DND-41 (cell line): ENCODE results near the gene PAIP2.

Source experiments
- ATAC-seq: fragments of 200-7000 bp; cut with Tn5 transposase; 3 replicates; pipeline ENCODE4 v1.9.1; 2021; ENCODE audit warnings: low read depth; ENCODE audit not compliant: insufficient read depth
- DNase-seq: peaks from one replicate; pipeline ENCODE4 v3.0.0-alpha.2; 2020
- H2AFZ ChIP-seq: 2 replicates; pipeline ENCODE4 v1.6.0; 2012; ENCODE audit warnings: low read depth, low read length
- H3K27ac ChIP-seq: 2 replicates; pipeline ENCODE4 v1.5.1; 2012; ENCODE audit warnings: low read length, inconsistent platforms
- H3K27me3 ChIP-seq: fragments of 200-600 bp; sonication (generic); 2 replicates; pipeline ENCODE4 v1.6.0; 2012; ENCODE audit warnings: low read length, mild to moderate bottlenecking, inconsistent platforms; ENCODE audit not compliant: insufficient read depth, poor library complexity
- H3K36me3 ChIP-seq: 2 replicates; pipeline ENCODE4 v1.5.1; 2012; ENCODE audit warnings: low read length, inconsistent platforms; ENCODE audit not compliant: insufficient read depth
- H3K4me1 ChIP-seq: 2 replicates; pipeline ENCODE4 v1.5.1; 2012; ENCODE audit warnings: mild to moderate bottlenecking, low read length; ENCODE audit not compliant: insufficient read depth
- H3K4me2 ChIP-seq: 2 replicates; pipeline ENCODE4 v1.6.0; 2012; ENCODE audit warnings: mild to moderate bottlenecking, moderate library complexity, low read length, inconsistent platforms; ENCODE audit not compliant: insufficient read depth
- H3K4me3 ChIP-seq, 2 experiments: fragments of 200-600 bp in 1 of 2; shearing (Covaris generic) in 1 of 2; 2 replicates each; pipeline ENCODE4 v1.5.1; 2012 to 2016; ENCODE audit warnings: inconsistent platforms in 2 of 2, low read length in 2 of 2, mild to moderate bottlenecking in 2 of 2, low read depth in 1 of 2, moderate library complexity in 1 of 2
- H3K79me2 ChIP-seq: 2 replicates; pipeline ENCODE4 v1.6.0; 2012; ENCODE audit warnings: low read length, inconsistent platforms; ENCODE audit not compliant: insufficient read depth
- H3K9ac ChIP-seq: 2 replicates; pipeline ENCODE4 v1.6.0; 2012; ENCODE audit warnings: low read depth, mild to moderate bottlenecking, inconsistent platforms, low read length, moderate library complexity
- H3K9me3 ChIP-seq: 2 replicates; pipeline ENCODE4 v1.5.1; 2012; ENCODE audit warnings: low read length, moderate library complexity, mild to moderate bottlenecking, inconsistent platforms; ENCODE audit not compliant: insufficient read depth, severe bottlenecking
- H4K20me1 ChIP-seq: 2 replicates; pipeline ENCODE4 v1.6.0; 2012; ENCODE audit warnings: low read length; ENCODE audit not compliant: insufficient read depth
- CTCF ChIP-seq: IDR thresholded peaks from 2 replicates; pipeline ENCODE4 v1.5.1; 2012; ENCODE audit warnings: borderline replicate concordance, low read length, moderate library complexity, mild to moderate bottlenecking; ENCODE audit not compliant: poor library complexity, severe bottlenecking; ENCODE audit errors: extremely low read depth
- EZH2 ChIP-seq: IDR thresholded peaks from 3 replicates; pipeline ENCODE4 v1.6.1; 2012; ENCODE audit warnings: borderline replicate concordance, low read depth, mild to moderate bottlenecking, moderate library complexity, low read length, inconsistent platforms; ENCODE audit not compliant: severe bottlenecking

Gene PAIP2

GRCh38 chr5:139363937-139364336 lies 22.3 kb downstream of the PAIP2 start:
- peaks cover 77% of the 10 kb centered on the region for H3K36me3 ChIP-seq

GRCh38 chr5:139364466-139364865 lies 22.8 kb downstream of the PAIP2 start:
- H3K36me3 ChIP-seq: peaks cover 79% of the 10 kb centered on the region
- no peaks in the 10 kb centered on the region for H3K27me3 ChIP-seq
- H4K20me1 ChIP-seq: peaks cover 48% of the 10 kb centered on the region
- H3K4me3 ChIP-seq: no peak overlapping the region
- no peaks in the 10 kb centered on the region for H3K9me3 ChIP-seq
- no peak for DNase-seq
- no peak overlapping the region for H3K27ac ChIP-seq
- H3K4me2 ChIP-seq: no peak overlapping the region
- H3K4me1 ChIP-seq: no peaks in the 10 kb centered on the region
- peaks cover 74% of the 10 kb centered on the region for H3K79me2 ChIP-seq
- no peak for ATAC-seq
- TF ChIP-seq CTCF (no peak), EZH2 (no peak)
- no peak overlapping the region for H2AFZ ChIP-seq
- H3K9ac ChIP-seq: no peak overlapping the region

More at GRCh38 chr5:139363937-139364336, 22.3 kb downstream of the PAIP2 start:
- H3K27me3 ChIP-seq: no peaks in the 10 kb centered on the region
- H3K4me3 ChIP-seq: no peak overlapping the region
- no peak for ATAC-seq
- no peak overlapping the region for H2AFZ ChIP-seq
- no peak overlapping the region for H3K27ac ChIP-seq
- peaks cover 53% of the 10 kb centered on the region for H4K20me1 ChIP-seq
- no peaks in the 10 kb centered on the region for H3K4me1 ChIP-seq
- no peak for DNase-seq
- H3K9ac ChIP-seq: no peak overlapping the region
- H3K79me2 ChIP-seq: peaks cover 74% of the 10 kb centered on the region
- no peaks in the 10 kb centered on the region for H3K9me3 ChIP-seq
- H3K4me2 ChIP-seq: no peak overlapping the region
- TF ChIP-seq CTCF (no peak), EZH2 (no peak)

GRCh38 chr5:139368613-139369012 lies 27.0 kb downstream of the PAIP2 start:
- Histone ChIP-seq H3K27ac (no peak overlapping the region), H3K4me3 (no peak overlapping the region), H2AFZ (no peak overlapping the region), H3K79me2 (peaks cover 35% of the 10 kb centered on the region), H3K9me3 (no peaks in the 10 kb centered on the region), H3K4me2 (no peak overlapping the region), H3K4me1 (no peaks in the 10 kb centered on the region), H3K36me3 (peaks cover 82% of the 10 kb centered on the region), H3K9ac (no peak overlapping the region), H3K27me3 (no peaks in the 10 kb centered on the region), H4K20me1 (peaks cover 18% of the 10 kb centered on the region)
- TF ChIP-seq CTCF (peak; percentile 40), EZH2 (no peak)
- ATAC-seq: no peak
- no peak for DNase-seq

- DNase-seq: no peak
- Histone ChIP-seq H3K4me1 (no peaks in the 10 kb centered on the region), H3K9ac (no peak overlapping the region), H3K4me2 (no peak overlapping the region), H3K27ac (no peak overlapping the region), H2AFZ (no peak overlapping the region), H4K20me1 (peaks cover 14% of the 10 kb centered on the region; the same call in 1 of the 2 replicates), H3K4me3 (no peak overlapping the region), H3K27me3 (no peaks in the 10 kb centered on the region), H3K79me2 (peaks cover 29% of the 10 kb centered on the region), H3K36me3 (peaks cover 81% of the 10 kb centered on the region), H3K9me3 (no peaks in the 10 kb centered on the region)
- TF ChIP-seq CTCF: no peak
- TF ChIP-seq EZH2: no peak
- ATAC-seq: no peak
These were observed 27.5 kb downstream of the PAIP2 start for GRCh38 chr5:139369181-139369580.
